ENCODE data around the gene RASD2. TPM values are rescaled to one million over a fixed set of nuclear protein-coding genes. Genes with fewer than 3 reads are reported as not detected.
"Not testable (repeated sequence)": the region's sequence is repeated elsewhere in the genome, so short reads cannot be mapped to it uniquely, and the experiment has no call there.

RASD2 gene, protein sequence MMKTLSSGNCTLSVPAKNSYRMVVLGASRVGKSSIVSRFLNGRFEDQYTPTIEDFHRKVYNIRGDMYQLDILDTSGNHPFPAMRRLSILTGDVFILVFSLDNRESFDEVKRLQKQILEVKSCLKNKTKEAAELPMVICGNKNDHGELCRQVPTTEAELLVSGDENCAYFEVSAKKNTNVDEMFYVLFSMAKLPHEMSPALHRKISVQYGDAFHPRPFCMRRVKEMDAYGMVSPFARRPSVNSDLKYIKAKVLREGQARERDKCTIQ
- total RNA-seq (2.9 TPM), polyA plus RNA-seq (ENCODE audit: insufficient read depth in 1 of 8, insufficient read length in 8 of 8, low replicate concordance in 1 of 8) (10 to 100 TPM in 7 of 8 donors, 1 to 10 TPM in 1; 7.8 to 22.5 (median 13.2) TPM)
- long read RNA-seq, donor 1, partial matches to known transcripts = 0 of 3 reads
- long read RNA-seq, donor 1, other reads (novel, unspliced or antisense) = 0 of 3 reads
- long read RNA-seq, donor 2 = 0 reads
- long read RNA-seq, donor 3, transcript RASD2-201 (3 exons, 3,412 nt) = major isoform, 20 of 20 reads
- long read RNA-seq, donor 3, partial matches to known transcripts = 0 of 20 reads
- long read RNA-seq, donor 3, other reads (novel, unspliced or antisense) = 0 of 20 reads
- long read RNA-seq, donor 4, transcript RASD2-201 (3 exons, 3,412 nt) = major isoform, 7 of 19 reads
- long read RNA-seq, donor 4, partial matches to known transcripts = 12 of 19 reads
- long read RNA-seq, donor 4, other reads (novel, unspliced or antisense) = 0 of 19 reads
- long read RNA-seq, donor 5, transcript RASD2-201 (3 exons, 3,412 nt) = major isoform, 14 of 36 reads
- long read RNA-seq, donor 5, partial matches to known transcripts = 22 of 36 reads
- long read RNA-seq, donor 5, other reads (novel, unspliced or antisense) = 0 of 36 reads
- long read RNA-seq, donor 6, transcript RASD2-201 (3 exons, 3,412 nt) = major isoform, 10 of 10 reads
- long read RNA-seq, donor 6, partial matches to known transcripts = 0 of 10 reads
- long read RNA-seq, donor 6, other reads (novel, unspliced or antisense) = 0 of 10 reads
- long read RNA-seq, donor 7, partial matches to known transcripts = 0 of 4 reads
- long read RNA-seq, donor 7, other reads (novel, unspliced or antisense) = 0 of 4 reads
- long read RNA-seq, donor 8, partial matches to known transcripts = 0 of 2 reads
- long read RNA-seq, donor 8, other reads (novel, unspliced or antisense) = 0 of 2 reads
- long read RNA-seq, donor 9, transcript RASD2-201 (3 exons, 3,412 nt) = major isoform, 7 of 7 reads
- long read RNA-seq, donor 9, partial matches to known transcripts = 0 of 7 reads
- long read RNA-seq, donor 9, other reads (novel, unspliced or antisense) = 0 of 7 reads
- long read RNA-seq, donor 10, partial matches to known transcripts = 0 of 1 reads
- long read RNA-seq, donor 10, other reads (novel, unspliced or antisense) = 0 of 1 reads
- long read RNA-seq, donor 11, transcript RASD2-201 (3 exons, 3,412 nt) = major isoform, 6 of 6 reads
- long read RNA-seq, donor 11, partial matches to known transcripts = 0 of 6 reads
- long read RNA-seq, donor 11, other reads (novel, unspliced or antisense) = 0 of 6 reads

- peak within 1 kb of the TSS; percentile 44 for H3K4me3 ChIP-seq (ENCODE audit: low read length)
- H3K27ac ChIP-seq (ENCODE audit: low read length) = no peak within 1 kb of the TSS
- peaks cover 51% of the 10 kb centered on the region for H3K4me1 ChIP-seq (ENCODE audit: control insufficient read depth, insufficient read depth, low read length)
- under 1% methylated on average over 34 of the region's 49 CpGs for WGBS (ENCODE audit: insufficient coverage)
- H3K36me3 ChIP-seq (ENCODE audit: control insufficient read depth, insufficient read depth, low read length) = no peaks in the 10 kb centered on the region
- peaks cover 56% of the 10 kb centered on the region for H3K27me3 ChIP-seq (ENCODE audit: control insufficient read depth, insufficient read depth, low read length)
- peak; percentile 42 for DNase-seq
- no peaks in the 10 kb centered on the region for H3K9me3 ChIP-seq (replicated peaks; ENCODE audit: control insufficient read depth, low read depth, low read length)
These were observed at the start of gene RASD2 for GRCh38 chr22:35540595-35541253. RASD2 (plus strand) TSS chr22:35540831; CDS start chr22:35546810, 5,979 bp downstream.

GRCh38 chr22:35491061-35491907, 49.3 kb upstream of the RASD2 start:
- not testable (repeated sequence) for H3K36me3 ChIP-seq (ENCODE audit: control insufficient read depth, insufficient read depth, low read length); DNase-seq; H3K4me1 ChIP-seq (ENCODE audit: control insufficient read depth, insufficient read depth, low read length); H3K9me3 ChIP-seq (replicated peaks; ENCODE audit: control insufficient read depth, low read depth, low read length); H3K27me3 ChIP-seq (ENCODE audit: control insufficient read depth, insufficient read depth, low read length); H3K27ac ChIP-seq (ENCODE audit: low read length); H3K4me3 ChIP-seq (ENCODE audit: low read length)
- WGBS (ENCODE audit: insufficient coverage) = 89% methylated on average over 9 of the region's 24 CpGs

- Histone ChIP-seq H3K4me3 (ENCODE audit: low read length) (no peak overlapping the region), H3K4me1 (ENCODE audit: control insufficient read depth, insufficient read depth, low read length) (no peaks in the 10 kb centered on the region), H3K9me3 (replicated peaks; ENCODE audit: control insufficient read depth, low read depth, low read length) (no peaks in the 10 kb centered on the region), H3K27ac (ENCODE audit: low read length) (no peak overlapping the region), H3K27me3 (ENCODE audit: control insufficient read depth, insufficient read depth, low read length) (no peaks in the 10 kb centered on the region), H3K36me3 (ENCODE audit: control insufficient read depth, insufficient read depth, low read length) (no peaks in the 10 kb centered on the region)
- WGBS (ENCODE audit: insufficient coverage) = 87% methylated on average over 3 of the region's 3 CpGs
- DNase-seq = no peak
These were observed 48.7 kb upstream of the RASD2 start for GRCh38 chr22:35491908-35492380.

DNA sequence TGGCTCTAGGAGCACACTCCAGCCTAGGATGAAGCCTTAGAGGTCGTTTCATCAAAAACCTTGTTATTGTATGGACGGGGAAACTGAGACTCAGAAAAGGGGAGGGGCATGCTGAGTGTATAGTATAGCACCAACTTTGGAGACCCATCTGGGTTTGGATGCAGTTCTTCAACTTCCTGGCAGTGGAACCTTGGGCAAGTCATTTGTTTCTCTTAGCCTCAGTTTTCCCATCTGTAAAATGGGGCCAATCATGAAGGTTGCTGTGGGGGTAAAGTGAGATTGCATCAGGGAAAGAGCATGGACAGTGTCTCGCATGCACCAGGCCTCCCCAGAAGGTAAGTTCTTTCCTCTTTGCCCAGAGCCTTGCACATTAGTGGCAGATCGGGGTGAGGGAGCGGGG, 47.6 kb upstream of the RASD2 start:
- no peak overlapping the region for H3K4me3 ChIP-seq (ENCODE audit: low read length)
- H3K36me3 ChIP-seq (ENCODE audit: control insufficient read depth, insufficient read depth, low read length) = no peaks in the 10 kb centered on the region
- peaks cover 3% of the 10 kb centered on the region for H3K27me3 ChIP-seq (ENCODE audit: control insufficient read depth, insufficient read depth, low read length)
- no CpG with 5 or more reads among the region's 5 CpGs for WGBS (ENCODE audit: insufficient coverage)
- no peaks in the 10 kb centered on the region for H3K9me3 ChIP-seq (replicated peaks; ENCODE audit: control insufficient read depth, low read depth, low read length)
- H3K4me1 ChIP-seq (ENCODE audit: control insufficient read depth, insufficient read depth, low read length) = no peaks in the 10 kb centered on the region
- no peak overlapping the region for H3K27ac ChIP-seq (ENCODE audit: low read length)
- DNase-seq = no peak

- H3K36me3 ChIP-seq (ENCODE audit: control insufficient read depth, insufficient read depth, low read length); H3K27me3 ChIP-seq (ENCODE audit: control insufficient read depth, insufficient read depth, low read length); H3K4me1 ChIP-seq (ENCODE audit: control insufficient read depth, insufficient read depth, low read length); H3K9me3 ChIP-seq (replicated peaks; ENCODE audit: control insufficient read depth, low read depth, low read length); H3K27ac ChIP-seq (ENCODE audit: low read length); H3K4me3 ChIP-seq (ENCODE audit: low read length); DNase-seq: not testable (repeated sequence)
- WGBS (ENCODE audit: insufficient coverage) = 86% methylated on average over 6 of the region's 14 CpGs
These were observed 44.9 kb upstream of the RASD2 start for GRCh38 chr22:35495711-35496110.

- 57% methylated on average over 1 of the region's 6 CpGs for WGBS (ENCODE audit: insufficient coverage)
- Histone ChIP-seq H3K4me1 (ENCODE audit: control insufficient read depth, insufficient read depth, low read length) (no peaks in the 10 kb centered on the region), H3K36me3 (ENCODE audit: control insufficient read depth, insufficient read depth, low read length) (no peaks in the 10 kb centered on the region), H3K9me3 (replicated peaks; ENCODE audit: control insufficient read depth, low read depth, low read length) (no peaks in the 10 kb centered on the region), H3K4me3 (ENCODE audit: low read length) (no peak overlapping the region), H3K27me3 (ENCODE audit: control insufficient read depth, insufficient read depth, low read length) (peaks cover 6% of the 10 kb centered on the region), H3K27ac (ENCODE audit: low read length) (no peak overlapping the region)
- DNase-seq = no peak
These were observed 43.8 kb upstream of the RASD2 start for GRCh38 chr22:35496768-35497312.

DNA sequence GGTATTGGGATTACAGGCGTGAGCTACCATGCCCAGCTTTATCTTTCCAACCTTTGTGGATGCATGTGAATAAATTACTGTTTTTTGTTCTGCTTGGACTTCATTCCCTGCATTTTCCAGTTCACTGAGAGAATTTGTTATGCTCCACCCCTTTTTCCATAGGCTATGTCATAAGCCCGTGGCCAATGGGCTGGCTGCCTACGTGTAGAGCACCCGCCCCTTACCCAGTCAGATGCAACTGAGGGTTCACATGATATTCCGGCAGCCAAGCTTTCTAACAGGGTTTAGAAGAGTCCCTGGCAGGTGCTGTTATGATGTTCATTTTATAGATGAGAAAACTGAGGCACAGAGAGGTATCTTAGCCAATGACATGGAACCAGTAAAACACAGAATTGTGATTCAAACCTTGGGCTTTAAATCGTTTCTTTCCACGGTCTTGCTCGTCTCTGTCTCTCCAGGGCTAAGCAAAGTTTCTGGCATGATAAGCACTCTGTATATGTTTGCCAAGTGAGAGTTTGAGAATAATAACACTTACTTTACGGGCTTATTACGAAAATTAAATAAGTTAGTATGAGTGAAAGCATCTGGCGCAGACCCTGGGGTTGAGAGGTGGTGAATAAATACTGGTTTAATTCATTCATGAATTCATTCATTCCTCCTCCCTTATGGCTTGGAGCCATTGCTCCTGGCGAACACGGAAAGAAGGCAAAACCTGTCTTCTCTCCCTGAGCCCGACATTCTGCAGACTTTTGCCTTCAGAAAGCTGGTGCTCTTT, 42.4 kb upstream of the RASD2 start:
- peaks cover 6% of the 10 kb centered on the region for H3K27me3 ChIP-seq (ENCODE audit: control insufficient read depth, insufficient read depth, low read length)
- no peak overlapping the region for H3K4me3 ChIP-seq (ENCODE audit: low read length)
- H3K4me1 ChIP-seq (ENCODE audit: control insufficient read depth, insufficient read depth, low read length) = no peaks in the 10 kb centered on the region
- H3K36me3 ChIP-seq (ENCODE audit: control insufficient read depth, insufficient read depth, low read length) = no peaks in the 10 kb centered on the region
- no peaks in the 10 kb centered on the region for H3K9me3 ChIP-seq (replicated peaks; ENCODE audit: control insufficient read depth, low read depth, low read length)
- H3K27ac ChIP-seq (ENCODE audit: low read length) = no peak overlapping the region
- WGBS (ENCODE audit: insufficient coverage) = 65% methylated on average over 9 of the region's 14 CpGs
- peak; percentile 20 for DNase-seq

DNA sequence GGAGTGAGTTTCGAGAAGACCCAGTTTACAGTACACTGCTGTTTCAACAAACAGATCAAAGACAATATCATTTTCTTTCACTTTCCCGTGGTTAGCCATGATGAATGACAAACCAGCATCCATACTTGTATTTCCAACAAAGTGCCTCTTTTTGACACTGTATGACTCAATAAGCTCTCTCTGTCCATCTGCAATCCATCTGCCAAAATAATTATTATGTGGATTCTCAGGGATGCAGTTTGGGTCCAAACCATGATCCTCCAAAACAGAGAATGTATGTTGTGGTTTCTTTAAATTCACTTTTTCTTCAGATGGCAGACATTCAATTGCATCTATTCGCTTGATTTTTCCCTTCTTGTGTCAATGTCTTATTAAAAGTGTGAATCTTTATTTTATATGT, 37.8 kb upstream of the RASD2 start:
- Histone ChIP-seq H3K4me3 (ENCODE audit: low read length) (no peak overlapping the region), H3K27ac (ENCODE audit: low read length) (no peak overlapping the region), H3K36me3 (ENCODE audit: control insufficient read depth, insufficient read depth, low read length) (no peaks in the 10 kb centered on the region), H3K27me3 (ENCODE audit: control insufficient read depth, insufficient read depth, low read length) (peaks cover 4% of the 10 kb centered on the region), H3K4me1 (ENCODE audit: control insufficient read depth, insufficient read depth, low read length) (no peaks in the 10 kb centered on the region), H3K9me3 (replicated peaks; ENCODE audit: control insufficient read depth, low read depth, low read length) (no peaks in the 10 kb centered on the region)
- 95% methylated on average over 2 of the region's 3 CpGs for WGBS (ENCODE audit: insufficient coverage)
- no peak for DNase-seq

Measured in muscle of leg (tissue), 16 donors.